ENCODE results near the gene CCDC28A.

Gene CCDC28A

GRCh38 chr6:138796771-138797170, 23.2 kb downstream of the CCDC28A start:
- DNase-seq, result no peak

- no peak for DNase-seq
Measured at GRCh38 chr6:138797806-138798446, 24.4 kb downstream of the CCDC28A start.

- no peak for DNase-seq
Measured at GRCh38 chr6:138800377-138801150, 27.0 kb downstream of the CCDC28A start.

- DNase-seq, result no peak
Measured at GRCh38 chr6:138803331-138803730, 29.8 kb downstream of the CCDC28A start.

GRCh38 chr6:138803861-138804260, 30.3 kb downstream of the CCDC28A start:
- no peak for DNase-seq

- DNase-seq, result no peak
Measured at GRCh38 chr6:138805016-138805765, 31.6 kb downstream of the CCDC28A start.

- no peak for DNase-seq
Measured at GRCh38 chr6:138806889-138807288, 33.3 kb downstream of the CCDC28A start.

GRCh38 chr6:138809677-138810076, 36.1 kb downstream of the CCDC28A start:
- no peak for DNase-seq

GRCh38 chr6:138811866-138812265, 38.3 kb downstream of the CCDC28A start:
- no peak for DNase-seq

- DNase-seq, result no peak
Measured at GRCh38 chr6:138814179-138814834, 40.7 kb downstream of the CCDC28A start.

GRCh38 chr6:138815221-138815620, 41.7 kb downstream of the CCDC28A start:
- no peak for DNase-seq

GRCh38 chr6:138815797-138816528, 42.4 kb downstream of the CCDC28A start:
- no peak for DNase-seq

GRCh38 chr6:138817799-138818198, 44.2 kb downstream of the CCDC28A start:
- no peak for DNase-seq

- DNase-seq, result no peak
Measured at GRCh38 chr6:138818496-138819194, 45.1 kb downstream of the CCDC28A start.

GRCh38 chr6:138821519-138821918, 48.0 kb downstream of the CCDC28A start:
- DNase-seq, result no peak

- DNase-seq, result peak; percentile 3
Measured at GRCh38 chr6:138824482-138825144, 51.0 kb downstream of the CCDC28A start.

GRCh38 chr6:138830248-138830647, 56.7 kb downstream of the CCDC28A start:
- no peak for DNase-seq

GRCh38 chr6:138832182-138832581, 58.6 kb downstream of the CCDC28A start:
- no peak for DNase-seq

- DNase-seq, result no peak
Measured at GRCh38 chr6:138833816-138834539, 60.4 kb downstream of the CCDC28A start.

GRCh38 chr6:138837246-138837645, 63.7 kb downstream of the CCDC28A start:
- no peak for DNase-seq
